Muscle of leg (tissue), 16 donors: ENCODE data around the gene TRIM14. TPM values are rescaled to one million over a fixed set of nuclear protein-coding genes. Genes with fewer than 3 reads are reported as not detected.
A peak's percentile ranks its signal among the peaks of the same experiment; 100 is the strongest.

ENCODE experiments used
- DNase-seq: peaks from one replicate; pipeline ENCODE4 v3.0.0; 2013
- H3K27ac ChIP-seq: one replicate; pipeline ENCODE4 v1.5.1; 2013; ENCODE audit warnings: mild to moderate bottlenecking, low read length, control low read depth
- H3K27me3 ChIP-seq: one replicate; pipeline ENCODE4 v1.6.1; 2013; ENCODE audit warnings: low read length; ENCODE audit not compliant: control insufficient read depth, insufficient read depth
- H3K36me3 ChIP-seq: one replicate; pipeline ENCODE4 v1.6.1; 2013; ENCODE audit warnings: low read length; ENCODE audit not compliant: control insufficient read depth, insufficient read depth
- H3K4me1 ChIP-seq: one replicate; pipeline ENCODE4 v1.6.1; 2013; ENCODE audit warnings: low read length; ENCODE audit not compliant: control insufficient read depth, insufficient read depth
- H3K4me3 ChIP-seq: one replicate; pipeline ENCODE4 v1.5.1; 2013; ENCODE audit warnings: low read length, control low read depth
- H3K9me3 ChIP-seq: replicated peaks from 2 replicates; pipeline ENCODE4 v1.6.1; 2013; ENCODE audit warnings: low read depth, low read length; ENCODE audit not compliant: control insufficient read depth
- WGBS: methylation state at CpG from one replicate; pipeline ENCODE4 v1.1.5; 2013; ENCODE audit warnings: missing lambda C conversion rate; ENCODE audit not compliant: insufficient coverage; 5-methylcytosine and 5-hydroxymethylcytosine counted together
- long read RNA-seq, 11 donors: transcript quantifications; one replicate each; lab custom pipeline, GENCODE V29; 2026
- polyA plus RNA-seq, 8 donors: library from polyadenylated mRNA; unstranded; fragments of 120-200 nt; gene quantifications; one replicate each; pipeline versions ENCODE4 v1.2.1 to v1.2.3, GENCODE V29; 2013; ENCODE audit warnings: inconsistent platforms in 1 of 8, low replicate concordance in 1 of 8; ENCODE audit not compliant: insufficient read length in 8 of 8, insufficient read depth in 1 of 8
- total RNA-seq: library from RNA; stranded (reverse); fragments of 120-200 nt; gene quantifications from one replicate; pipeline ENCODE4 v1.2.4, GENCODE V29; 2013

The TRIM14 gene, protein sequence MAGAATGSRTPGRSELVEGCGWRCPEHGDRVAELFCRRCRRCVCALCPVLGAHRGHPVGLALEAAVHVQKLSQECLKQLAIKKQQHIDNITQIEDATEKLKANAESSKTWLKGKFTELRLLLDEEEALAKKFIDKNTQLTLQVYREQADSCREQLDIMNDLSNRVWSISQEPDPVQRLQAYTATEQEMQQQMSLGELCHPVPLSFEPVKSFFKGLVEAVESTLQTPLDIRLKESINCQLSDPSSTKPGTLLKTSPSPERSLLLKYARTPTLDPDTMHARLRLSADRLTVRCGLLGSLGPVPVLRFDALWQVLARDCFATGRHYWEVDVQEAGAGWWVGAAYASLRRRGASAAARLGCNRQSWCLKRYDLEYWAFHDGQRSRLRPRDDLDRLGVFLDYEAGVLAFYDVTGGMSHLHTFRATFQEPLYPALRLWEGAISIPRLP
- total RNA-seq = 0.40 TPM
- 1 to 10 TPM in 6 of 8 donors, under 1 TPM in 2; 0.82 to 3.4 (median 1.1) TPM for polyA plus RNA-seq
- long read RNA-seq, donor 1, partial matches to known transcripts = 21 of 21 reads
- long read RNA-seq, donor 1, other reads (novel, unspliced or antisense) = 0 of 21 reads
- long read RNA-seq, donor 2 = 0 reads
- long read RNA-seq, donor 3 = 0 reads
- long read RNA-seq, donor 4 = 0 reads
- long read RNA-seq, donor 5 = 0 reads
- long read RNA-seq, donor 6 = 0 reads
- long read RNA-seq, donor 7, full-length matches to known transcripts = 1 of 1 reads
- long read RNA-seq, donor 7, partial matches to known transcripts = 0 of 1 reads
- long read RNA-seq, donor 7, other reads (novel, unspliced or antisense) = 0 of 1 reads
- long read RNA-seq, donor 8 = 0 reads
- long read RNA-seq, donor 9 = 0 reads
- long read RNA-seq, donor 10, partial matches to known transcripts = 15 of 47 reads
- long read RNA-seq, donor 10, other reads (novel, unspliced or antisense) = 32 of 47 reads
- long read RNA-seq, donor 11 = 0 reads

DNA sequence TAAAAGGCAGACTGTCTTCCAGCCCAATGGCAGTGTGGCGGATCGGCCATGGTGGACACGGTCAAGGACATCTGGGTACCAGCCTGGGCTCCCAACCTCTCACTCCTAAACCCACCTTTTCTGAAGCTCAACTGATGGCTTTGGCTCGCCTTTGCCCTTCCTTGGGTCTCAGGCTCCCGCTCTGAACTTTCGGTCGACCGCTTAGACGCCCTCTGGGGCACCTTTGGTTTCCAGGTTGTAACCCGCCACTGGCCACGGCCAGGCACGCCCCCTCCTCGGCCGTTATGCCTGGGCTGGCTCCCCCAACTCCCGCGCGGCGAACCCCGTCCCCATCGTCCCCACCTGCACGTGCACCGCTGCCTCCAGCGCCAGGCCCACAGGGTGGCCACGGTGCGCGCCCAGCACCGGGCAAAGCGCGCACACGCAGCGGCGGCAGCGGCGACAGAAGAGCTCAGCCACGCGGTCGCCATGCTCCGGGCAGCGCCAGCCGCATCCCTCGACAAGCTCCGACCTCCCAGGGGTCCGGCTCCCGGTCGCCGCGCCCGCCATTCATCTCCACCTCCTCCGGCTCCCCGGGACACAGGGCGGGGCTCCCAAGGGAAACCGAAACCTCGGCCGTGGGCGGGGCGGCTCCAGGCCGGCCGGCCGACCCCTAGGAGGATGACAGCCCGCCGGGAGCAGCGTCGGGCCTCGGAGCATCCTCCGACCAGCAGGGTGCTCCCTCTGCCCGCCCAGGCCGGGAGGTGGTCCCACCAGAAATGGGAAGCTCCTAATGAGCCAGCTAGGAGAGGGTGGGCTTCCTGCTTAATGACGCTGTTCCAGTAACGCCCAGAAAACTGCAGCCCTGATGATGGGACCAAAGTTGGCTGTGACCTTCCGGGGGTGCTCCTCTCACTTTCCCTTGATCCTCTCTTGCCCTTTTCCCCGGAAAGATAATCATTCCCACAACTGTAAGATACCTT lies at the start of gene TRIM14:
Gene TRIM14 (minus strand): TSS at position 583 of the 962 bp plus-strand sequence. CDS start 34 bp downstream, at position 549.
- H3K36me3 ChIP-seq = no peaks in the 10 kb centered on the region
- no peaks in the 10 kb centered on the region for H3K9me3 ChIP-seq
- WGBS = 6% methylated on average over 65 of the region's 71 CpGs
- peaks cover 7% of the 10 kb centered on the region for H3K4me1 ChIP-seq
- H3K27ac ChIP-seq = no peak within 1 kb of the TSS
- H3K27me3 ChIP-seq = no peaks in the 10 kb centered on the region
- peak; percentile 33 for DNase-seq
- peak within 1 kb of the TSS; percentile 54 for H3K4me3 ChIP-seq

DNA sequence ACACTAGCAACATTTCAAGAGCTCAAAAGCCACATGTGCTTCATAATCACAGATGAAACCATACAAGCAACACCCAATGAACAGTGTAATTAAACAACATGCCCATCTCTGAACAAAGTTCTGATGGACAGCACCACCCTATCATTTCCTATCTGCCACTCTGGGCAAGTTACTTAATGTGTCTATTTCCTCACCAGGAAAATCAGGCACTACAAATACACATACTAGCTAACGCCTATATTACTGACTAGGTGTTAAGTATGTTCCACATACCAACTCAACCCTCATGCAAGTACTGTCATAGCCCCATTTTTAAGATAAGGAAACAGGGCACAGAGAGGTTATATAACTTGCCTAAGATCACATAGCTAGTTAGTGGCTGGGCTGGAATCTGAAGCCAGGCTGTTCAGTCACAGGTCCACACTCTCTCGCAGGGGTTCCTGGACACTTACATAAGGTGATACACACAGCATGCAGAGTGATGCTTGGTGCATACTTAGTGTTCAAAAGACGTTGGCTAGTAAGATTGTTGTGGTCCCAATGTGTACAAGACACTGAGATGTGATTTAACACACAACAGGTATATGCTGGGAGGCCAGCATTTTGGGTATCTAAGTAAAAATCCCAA lies 49.2 kb upstream of the TRIM14 start:
- Histone ChIP-seq H3K4me1 (peaks cover 11% of the 10 kb centered on the region), H3K36me3 (no peaks in the 10 kb centered on the region), H3K27ac (no peak overlapping the region), H3K4me3 (no peak overlapping the region), H3K27me3 (peaks cover 12% of the 10 kb centered on the region), H3K9me3 (no peaks in the 10 kb centered on the region)
- 88% methylated on average over 2 of the region's 3 CpGs for WGBS
- no peak for DNase-seq

GRCh38 chr9:98164912-98165311 lies 45.9 kb upstream of the TRIM14 start:
- Histone ChIP-seq H3K4me1 (peaks cover 11% of the 10 kb centered on the region), H3K9me3 (no peaks in the 10 kb centered on the region), H3K27me3 (peaks cover 3% of the 10 kb centered on the region), H3K27ac (no peak overlapping the region), H3K4me3 (no peak overlapping the region), H3K36me3 (no peaks in the 10 kb centered on the region)
- WGBS = 85% methylated on average over 5 of the region's 7 CpGs
- DNase-seq = no peak

DNA sequence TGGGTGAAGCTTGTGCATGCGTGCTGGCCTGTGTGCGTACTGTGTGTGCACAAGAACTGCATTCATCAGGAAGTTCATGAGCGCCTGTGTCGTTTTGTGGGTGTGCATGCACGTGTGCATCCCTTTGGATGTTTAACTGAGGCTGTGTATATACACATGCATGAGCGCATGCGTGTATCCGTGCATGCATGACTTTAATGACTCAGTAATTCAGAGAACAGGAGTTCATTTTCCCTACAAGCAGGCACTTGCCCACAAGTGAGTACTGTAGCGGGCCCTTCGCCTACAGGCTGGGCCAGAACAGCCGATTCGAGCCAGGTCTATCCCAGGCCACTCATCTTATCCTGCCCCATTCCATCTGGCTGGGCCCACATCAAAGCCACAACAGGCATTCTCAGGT lies 43.6 kb upstream of the TRIM14 start:
- DNase-seq = no peak
- Histone ChIP-seq H3K4me1 (no peaks in the 10 kb centered on the region), H3K9me3 (no peaks in the 10 kb centered on the region), H3K27me3 (no peaks in the 10 kb centered on the region), H3K4me3 (no peak overlapping the region), H3K27ac (no peak overlapping the region), H3K36me3 (no peaks in the 10 kb centered on the region)
- 93% methylated on average over 12 of the region's 12 CpGs for WGBS

DNA sequence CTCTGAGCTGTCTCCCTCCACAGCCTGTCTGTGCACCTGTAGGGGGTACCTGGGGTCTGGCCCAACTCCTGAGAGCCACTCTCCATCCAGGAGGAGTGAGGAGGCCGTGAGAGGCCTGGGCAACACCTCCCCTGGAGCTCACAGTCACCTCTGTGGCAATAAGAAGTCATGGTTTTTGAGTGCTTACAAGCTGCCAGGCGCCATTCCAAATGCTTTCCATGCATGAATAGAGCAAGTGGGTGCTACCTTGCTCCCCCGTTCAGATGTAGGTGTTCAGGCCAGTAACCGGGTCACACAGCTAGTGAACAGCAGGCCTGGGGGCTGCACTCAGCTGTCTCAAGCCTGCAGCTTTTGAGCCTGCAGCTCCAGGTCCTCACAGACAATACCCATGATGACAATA lies 42.8 kb upstream of the TRIM14 start:
- Histone ChIP-seq H3K36me3 (no peaks in the 10 kb centered on the region), H3K27me3 (no peaks in the 10 kb centered on the region), H3K9me3 (no peaks in the 10 kb centered on the region), H3K27ac (no peak overlapping the region), H3K4me3 (no peak overlapping the region), H3K4me1 (no peaks in the 10 kb centered on the region)
- WGBS = 79% methylated on average over 3 of the region's 4 CpGs
- DNase-seq = no peak

GRCh38 chr9:98159790-98160189 lies 40.8 kb upstream of the TRIM14 start:
- no peak for DNase-seq
- no peaks in the 10 kb centered on the region for H3K36me3 ChIP-seq
- no peaks in the 10 kb centered on the region for H3K9me3 ChIP-seq
- H3K27ac ChIP-seq = no peak overlapping the region
- 69% methylated on average over 5 of the region's 6 CpGs for WGBS
- H3K4me1 ChIP-seq = no peaks in the 10 kb centered on the region
- H3K4me3 ChIP-seq = no peak overlapping the region
- H3K27me3 ChIP-seq = no peaks in the 10 kb centered on the region

- 72% methylated on average over 5 of the region's 5 CpGs for WGBS
- H3K4me1 ChIP-seq = no peaks in the 10 kb centered on the region
Measured at GRCh38 chr9:98159301-98159700, 40.3 kb upstream of the TRIM14 start.

DNA sequence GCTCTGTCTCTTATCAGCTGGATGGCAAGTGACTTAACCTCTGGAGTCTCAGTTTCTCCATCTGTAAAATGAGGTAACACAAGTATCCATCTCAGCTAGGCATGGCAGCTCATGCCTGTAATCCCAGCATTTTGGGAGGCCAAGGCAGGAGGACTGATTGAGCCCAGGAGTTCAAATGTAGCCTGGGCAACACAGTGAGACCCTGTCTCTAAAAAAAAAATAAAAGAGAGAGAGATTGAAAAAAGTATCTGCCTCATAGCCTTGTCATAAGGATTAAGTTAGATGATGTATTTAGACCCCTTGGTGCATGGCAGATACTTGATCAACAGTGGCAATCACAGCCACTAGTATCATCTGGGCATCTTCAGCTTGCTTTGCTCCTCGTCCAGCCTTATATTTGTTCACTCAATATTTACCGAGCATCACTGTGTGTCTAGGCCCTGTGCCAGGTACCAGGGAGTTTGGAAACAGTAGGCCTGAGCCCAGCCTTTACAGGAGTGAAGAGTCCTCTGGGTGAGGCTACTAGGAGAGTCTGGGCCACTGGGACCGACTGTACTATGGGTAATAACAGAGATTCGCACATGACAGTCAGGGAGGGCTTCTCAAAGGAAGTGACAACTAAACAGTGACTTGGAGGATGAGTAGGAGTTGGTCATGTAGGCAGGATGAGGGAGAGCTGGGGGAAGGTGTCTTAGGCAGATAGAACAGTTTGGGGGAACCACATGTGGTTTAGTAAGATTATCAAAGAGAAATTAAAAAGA lies 39.2 kb upstream of the TRIM14 start:
- Histone ChIP-seq H3K27me3 (no peaks in the 10 kb centered on the region), H3K27ac (no peak overlapping the region), H3K36me3 (no peaks in the 10 kb centered on the region), H3K4me3 (no peak overlapping the region), H3K4me1 (no peaks in the 10 kb centered on the region), H3K9me3 (no peaks in the 10 kb centered on the region)
- 80% methylated on average over 3 of the region's 4 CpGs for WGBS
- no peak for DNase-seq

More at GRCh38 chr9:98159301-98159700, 40.3 kb upstream of the TRIM14 start:
- Histone ChIP-seq H3K27me3 (no peaks in the 10 kb centered on the region), H3K27ac (no peak overlapping the region), H3K36me3 (no peaks in the 10 kb centered on the region), H3K9me3 (no peaks in the 10 kb centered on the region), H3K4me3 (no peak overlapping the region)
- no peak for DNase-seq

GRCh38 chr9:98157372-98157771 lies 38.4 kb upstream of the TRIM14 start:
- H3K27me3 ChIP-seq = no peaks in the 10 kb centered on the region
- 83% methylated on average over 9 of the region's 10 CpGs for WGBS
- no peak overlapping the region for H3K27ac ChIP-seq
- no peak for DNase-seq
- no peak overlapping the region for H3K4me3 ChIP-seq
- H3K36me3 ChIP-seq = no peaks in the 10 kb centered on the region
- no peaks in the 10 kb centered on the region for H3K9me3 ChIP-seq
- no peaks in the 10 kb centered on the region for H3K4me1 ChIP-seq
